OCI-LY1 (cell line): ENCODE results near the gene ERGIC1.

Experiments
- EZH2 ChIP-seq: fragments of 200-600 bp; sonication (generic), shearing (Covaris generic); IDR thresholded peaks from 2 replicates; pipeline ENCODE4 v1.8.0; 2017; ENCODE audit warnings: borderline replicate concordance, mixed run types, mild to moderate bottlenecking, antibody characterized with exemption, low read length, moderate library complexity, mixed read lengths
- TF ChIP-seq, protein P1 (sequence below): fragments of 200-600 bp; sonication (generic), shearing (Covaris generic); IDR thresholded peaks from 2 replicates; pipeline ENCODE4 v1.5.1; 2017; ENCODE audit warnings: mild to moderate bottlenecking, antibody characterized with exemption, low read length, moderate library complexity, mixed read lengths

DNA sequence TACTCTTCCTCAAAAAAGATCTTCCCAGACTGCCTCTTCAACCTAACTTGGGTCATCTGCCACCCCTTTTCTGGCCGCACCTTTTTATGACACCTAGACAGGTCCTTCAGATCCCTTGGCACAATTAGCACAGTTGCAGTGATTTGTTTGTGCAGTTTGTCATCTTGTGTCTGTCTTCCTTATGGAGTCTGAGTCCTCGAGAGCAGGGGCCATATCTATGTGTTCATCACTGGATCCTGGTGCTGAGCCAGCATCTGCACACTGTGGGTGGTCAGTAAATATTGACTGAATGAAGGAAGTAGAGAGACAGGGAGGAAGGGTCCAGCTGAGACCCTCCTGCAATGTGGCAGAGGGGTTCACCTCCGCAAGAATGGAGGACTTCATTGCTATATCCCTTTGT lies 14.4 kb downstream of the ERGIC1 start:
- TF ChIP-seq, protein P1, sequence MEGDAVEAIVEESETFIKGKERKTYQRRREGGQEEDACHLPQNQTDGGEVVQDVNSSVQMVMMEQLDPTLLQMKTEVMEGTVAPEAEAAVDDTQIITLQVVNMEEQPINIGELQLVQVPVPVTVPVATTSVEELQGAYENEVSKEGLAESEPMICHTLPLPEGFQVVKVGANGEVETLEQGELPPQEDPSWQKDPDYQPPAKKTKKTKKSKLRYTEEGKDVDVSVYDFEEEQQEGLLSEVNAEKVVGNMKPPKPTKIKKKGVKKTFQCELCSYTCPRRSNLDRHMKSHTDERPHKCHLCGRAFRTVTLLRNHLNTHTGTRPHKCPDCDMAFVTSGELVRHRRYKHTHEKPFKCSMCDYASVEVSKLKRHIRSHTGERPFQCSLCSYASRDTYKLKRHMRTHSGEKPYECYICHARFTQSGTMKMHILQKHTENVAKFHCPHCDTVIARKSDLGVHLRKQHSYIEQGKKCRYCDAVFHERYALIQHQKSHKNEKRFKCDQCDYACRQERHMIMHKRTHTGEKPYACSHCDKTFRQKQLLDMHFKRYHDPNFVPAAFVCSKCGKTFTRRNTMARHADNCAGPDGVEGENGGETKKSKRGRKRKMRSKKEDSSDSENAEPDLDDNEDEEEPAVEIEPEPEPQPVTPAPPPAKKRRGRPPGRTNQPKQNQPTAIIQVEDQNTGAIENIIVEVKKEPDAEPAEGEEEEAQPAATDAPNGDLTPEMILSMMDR = no peak
- TF ChIP-seq EZH2 = no peak
